HG03039 (cell line): ENCODE data around the gene TUBD1.
"Not testable (repeated sequence)": the region's sequence is repeated elsewhere in the genome, so short reads cannot be mapped to it uniquely, and the experiment has no call there.

ENCODE experiments used
- ATAC-seq: cut with Tn5 transposase; IDR thresholded peaks from one replicate; pipeline ENCODE4 v1.9.1; 2021; ENCODE audit warnings: mild to moderate bottlenecking, moderate library complexity; ENCODE audit not compliant: unreplicated experiment

Gene TUBD1

GRCh38 chr17:59876107-59876506 lies 16.6 kb downstream of the TUBD1 start:
- ATAC-seq, result no peak

- no peak for ATAC-seq
These were observed 18.4 kb downstream of the TUBD1 start for GRCh38 chr17:59874376-59874775.

GRCh38 chr17:59873414-59873813 lies 19.3 kb downstream of the TUBD1 start:
- not testable (repeated sequence) for ATAC-seq

- ATAC-seq, result no peak
These were observed 20.4 kb downstream of the TUBD1 start for GRCh38 chr17:59872351-59872750.

- no peak for ATAC-seq
These were observed 22.3 kb downstream of the TUBD1 start for GRCh38 chr17:59870482-59870881.

- no peak for ATAC-seq
These were observed 22.9 kb downstream of the TUBD1 start for GRCh38 chr17:59869941-59870218.

GRCh38 chr17:59863616-59864015 lies 29.1 kb downstream of the TUBD1 start:
- no peak for ATAC-seq

- no peak for ATAC-seq
These were observed 33.2 kb downstream of the TUBD1 start for GRCh38 chr17:59859444-59860025.

GRCh38 chr17:59858932-59859331 lies 33.8 kb downstream of the TUBD1 start:
- no peak for ATAC-seq

GRCh38 chr17:59858167-59858816 lies 34.5 kb downstream of the TUBD1 start:
- no peak for ATAC-seq

GRCh38 chr17:59856859-59857794 lies 35.6 kb downstream of the TUBD1 start:
- no peak for ATAC-seq

- not testable (repeated sequence) for ATAC-seq
These were observed 38.6 kb downstream of the TUBD1 start for GRCh38 chr17:59853919-59854729.

GRCh38 chr17:59853168-59853918 lies 39.4 kb downstream of the TUBD1 start:
- ATAC-seq, result no peak

GRCh38 chr17:59852847-59853167 lies 39.9 kb downstream of the TUBD1 start:
- not testable (repeated sequence) for ATAC-seq

- no peak for ATAC-seq
These were observed 41.0 kb downstream of the TUBD1 start for GRCh38 chr17:59851439-59852375.

GRCh38 chr17:59850311-59850710 lies 42.4 kb downstream of the TUBD1 start:
- ATAC-seq, result not testable (repeated sequence)

GRCh38 chr17:59848778-59849177 lies 44.0 kb downstream of the TUBD1 start:
- no peak for ATAC-seq

- no peak for ATAC-seq
These were observed 44.4 kb downstream of the TUBD1 start for GRCh38 chr17:59848385-59848668.

GRCh38 chr17:59846394-59847165 lies 46.2 kb downstream of the TUBD1 start:
- ATAC-seq, result peak; percentile 43
